Naive thymus-derived CD4-positive, alpha-beta T cell (primary cell): ENCODE data around the gene MALAT1. TPM values are rescaled to one million over a fixed set of nuclear protein-coding genes. Genes with fewer than 3 reads are reported as not detected.

Experiments
- ATAC-seq: fragments of 150-1000 bp; cut with Tn5 transposase; 2 replicates; pipeline ENCODE4 v1.10.0; 2021; ENCODE audit warnings: mild to moderate bottlenecking, moderate library complexity
- CTCF ChIA-PET: fragments of 350-600 bp; sonication (Branson Sonifier 250); formaldehyde crosslinking; loops from one replicate; lab custom pipeline; 2021; ENCODE audit warnings: antibody characterized with exemption; lab: Charles Lee
- POLR2A ChIA-PET: fragments of 350-600 bp; sonication (Branson Sonifier 250); formaldehyde crosslinking; loops from one replicate; lab custom pipeline; 2021; ENCODE audit warnings: antibody characterized with exemption, inconsistent platforms; lab: Charles Lee
- DNase-seq, 9 donors: peaks; one replicate each; pipeline versions ENCODE4 v3.0.0 to v3.0.0-alpha.2; 2020 to 2022; ENCODE audit warnings: mixed read lengths in 1 of 9
- H3K27ac ChIP-seq: one replicate; pipeline ENCODE4 v1.7.0; 2013; ENCODE audit warnings: mild to moderate bottlenecking, low read depth, low read length, moderate library complexity
- H3K27me3 ChIP-seq, 2 donors: one replicate each; pipeline ENCODE4 v1.7.0; 2013; ENCODE audit warnings: low read length in 2 of 2, mild to moderate bottlenecking in 2 of 2, moderate library complexity in 2 of 2; ENCODE audit not compliant: control insufficient read depth in 2 of 2, insufficient read depth in 2 of 2
- H3K36me3 ChIP-seq, 3 experiments: 1 replicate in 2 of 3; 2 replicates in 1 of 3; pipeline ENCODE4 v1.7.0; 2013; ENCODE audit warnings: low read length in 3 of 3, mild to moderate bottlenecking in 3 of 3, moderate library complexity in 1 of 3; ENCODE audit not compliant: insufficient read depth in 3 of 3, control insufficient read depth in 2 of 3
- H3K4me1 ChIP-seq, 2 donors: one replicate each; pipeline ENCODE4 v1.7.0; 2013; ENCODE audit warnings: low read length in 2 of 2, mild to moderate bottlenecking in 2 of 2, moderate library complexity in 1 of 2; ENCODE audit not compliant: control insufficient read depth in 2 of 2, insufficient read depth in 2 of 2
- H3K4me3 ChIP-seq: 2 replicates; pipeline ENCODE4 v1.7.0; 2013; ENCODE audit warnings: mild to moderate bottlenecking, low read length
- H3K9me3 ChIP-seq, 3 experiments: 1 replicate in 2 of 3; 2 replicates in 1 of 3; pipeline ENCODE4 v1.7.0; 2013; ENCODE audit warnings: low read length in 3 of 3; ENCODE audit not compliant: control insufficient read depth in 2 of 3
- H3K27ac Mint-ChIP-seq, 9 donors: one replicate each; pipeline ENCODE4 v1.8.0; 2020 to 2022; ENCODE audit warnings: mixed read lengths in 9 of 9, mild to moderate bottlenecking in 8 of 9, moderate library complexity in 5 of 9, inconsistent platforms in 2 of 9
- H3K27me3 Mint-ChIP-seq, 5 donors: one replicate each; pipeline ENCODE4 v1.8.0; 2021 to 2022; ENCODE audit warnings: mixed read lengths in 5 of 5, mild to moderate bottlenecking in 1 of 5
- H3K36me3 Mint-ChIP-seq, 5 donors: one replicate each; pipeline ENCODE4 v1.8.0; 2020 to 2022; ENCODE audit warnings: mixed read lengths in 5 of 5, mild to moderate bottlenecking in 3 of 5, inconsistent platforms in 1 of 5
- H3K4me1 Mint-ChIP-seq, 7 donors: one replicate each; pipeline ENCODE4 v1.8.0; 2020 to 2022; ENCODE audit warnings: mixed read lengths in 7 of 7, mild to moderate bottlenecking in 3 of 7, inconsistent platforms in 1 of 7
- H3K4me3 Mint-ChIP-seq, 10 donors: one replicate each; pipeline ENCODE4 v1.8.0; 2020 to 2022; ENCODE audit warnings: mild to moderate bottlenecking in 10 of 10, mixed read lengths in 10 of 10, moderate library complexity in 6 of 10, inconsistent platforms in 2 of 10
- H3K9me3 Mint-ChIP-seq, 11 donors: one replicate each; pipeline ENCODE4 v1.8.0; 2020 to 2022; ENCODE audit warnings: mixed read lengths in 11 of 11, mild to moderate bottlenecking in 4 of 11, inconsistent platforms in 1 of 11, moderate library complexity in 1 of 11
- intact Hi-C, 2 donors: fragments of 100-400 bp; cut with micrococcal nuclease; formaldehyde crosslinking; loops; one replicate each; pipeline ENCODE4 v1.15.1; 2023
- polyA plus RNA-seq, 2 donors: library from polyadenylated mRNA; unstranded; fragments of 300-500 nt; fragmentation: Illumina TruSeq; gene quantifications; one replicate each; pipeline ENCODE4 v1.2.3, GENCODE V29; 2021
- total RNA-seq, 6 experiments: library from RNA in 5 of 6; stranded (reverse) in 5 of 6; gene quantifications; 1 replicate in 5 of 6; 2 replicates in 1 of 6; pipeline ENCODE4 v1.2.3 and lab custom pipeline; 2021 to 2026

MALAT1 gene
- total and polyA plus RNA-seq, 7 experiments from 2014 or later: 734 to 32,234 (median 30,857) TPM

GRCh38 chr11:65524741-65525545, 26.1 kb downstream of the MALAT1 start, which contains the start of gene SCYL1:
TSS of gene SCYL1 (plus strand) at chr11:65525083. CDS start at chr11:65525154, 71 bp downstream.
- no peaks in the 10 kb centered on the region for H3K27me3 Mint-ChIP-seq
- Histone ChIP-seq H3K9me3 (no peaks in the 10 kb centered on the region), H3K27me3 (no peaks in the 10 kb centered on the region), H3K4me3 (peak within 1 kb of the TSS; percentile 79), H3K27ac (peak within 1 kb of the TSS; percentile 96), H3K36me3 (peaks cover 0 to 19% (median 0%) of the 10 kb centered on the region in 3 experiments), H3K4me1 (peaks cover 31 to 40% of the 10 kb centered on the region in 2 donors)
- CTCF ChIA-PET: interaction anchor here (1.0 to 1.3 kb wide), 3 partner anchors 13 to 26 kb away, joined by 3 to 5 read pairs (median 3); partner anchors contain the start of gene MALAT1
- DNase-seq (peak; percentile 58 to 86 (median 77)), ATAC-seq (peak; percentile 97)
- peaks cover 0 to 2% (median 0%) of the 10 kb centered on the region in 11 donors for H3K9me3 Mint-ChIP-seq
- intact Hi-C loops: loop anchor here (1.0 kb wide), 4 partner anchors 15 to 90 kb away; partner anchors contain the start of genes PCNX3 (in 2 of the 2) and ZNRD2 (in 1 of the 2)
- peaks cover 32 to 66% (median 54%) of the 10 kb centered on the region in 7 donors for H3K4me1 Mint-ChIP-seq
- H3K4me3 Mint-ChIP-seq: peak within 1 kb of the TSS; percentile 86 to 96 (median 90)
- POLR2A ChIA-PET: interaction anchor here (0.6 to 8.9 kb wide), 26 partner anchors 9 to 484 kb away, joined by 3 to 213 read pairs (median 4); partner anchors contain the start of genes FAM89B, MALAT1, MAP3K11 and NEAT1
- H3K27ac Mint-ChIP-seq: peak within 1 kb of the TSS; percentile 89 to 98 (median 95)
- peaks cover 0 to 13% (median 0%) of the 10 kb centered on the region in 5 donors for H3K36me3 Mint-ChIP-seq

DNA sequence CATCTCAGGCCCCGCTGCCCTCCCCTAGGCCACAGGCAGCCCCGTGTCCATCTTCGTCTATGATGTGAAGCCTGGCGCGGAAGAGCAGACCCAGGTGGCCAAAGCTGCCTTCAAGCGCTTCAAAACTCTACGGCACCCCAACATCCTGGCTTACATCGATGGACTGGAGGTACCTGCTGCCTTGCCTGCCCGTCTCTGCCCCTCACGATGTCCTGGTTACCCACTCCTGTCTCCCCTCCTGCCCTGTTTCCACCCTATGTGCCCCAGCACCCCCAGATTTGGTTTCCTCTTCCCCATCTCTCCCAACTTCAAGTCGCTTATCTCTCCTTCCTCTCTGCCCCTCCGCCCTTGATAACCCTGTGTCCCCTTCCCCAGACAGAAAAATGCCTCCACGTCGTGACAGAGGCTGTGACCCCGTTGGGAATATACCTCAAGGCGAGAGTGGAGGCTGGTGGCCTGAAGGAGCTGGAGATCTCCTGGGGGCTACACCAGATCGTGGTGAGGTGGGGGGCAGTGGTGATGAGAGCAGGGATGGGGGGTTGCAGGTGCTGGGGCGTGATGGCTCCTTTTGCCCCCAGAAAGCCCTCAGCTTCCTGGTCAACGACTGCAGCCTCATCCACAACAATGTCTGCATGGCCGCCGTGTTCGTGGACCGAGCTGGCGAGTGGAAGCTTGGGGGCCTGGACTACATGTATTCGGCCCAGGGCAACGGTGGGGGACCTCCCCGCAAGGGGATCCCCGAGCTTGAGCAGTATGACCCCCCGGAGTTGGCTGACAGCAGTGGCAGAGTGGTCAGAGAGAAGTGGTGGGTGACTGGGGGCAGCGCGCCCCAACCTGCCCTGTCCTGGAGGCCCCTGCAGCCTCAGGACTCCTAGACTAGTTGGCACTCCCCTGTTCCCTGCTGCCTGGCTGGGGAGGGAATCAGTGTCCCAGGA, 27.0 kb downstream of the MALAT1 start:
- ATAC-seq: no peak
- H3K27me3 ChIP-seq: no peaks in the 10 kb centered on the region
- peaks cover 0 to 27% (median 4%) of the 10 kb centered on the region in 3 experiments for H3K36me3 ChIP-seq
- intact Hi-C loops: loop anchor here (1.0 kb wide), 3 partner anchors 14 to 44 kb away; partner anchors contain the start of gene ZNRD2 (in 1 of the 2)
- Mint-ChIP-seq H3K27ac (peak overlapping the region in 8 of 9 donors; percentile 17 to 86 (median 78)), H3K4me1 (peaks cover 37 to 73% (median 59%) of the 10 kb centered on the region in 7 donors), H3K9me3 (peaks cover 0 to 2% (median 0%) of the 10 kb centered on the region in 11 donors), H3K27me3 (no peaks in the 10 kb centered on the region), H3K36me3 (peaks cover 0 to 15% (median 5%) of the 10 kb centered on the region in 5 donors), H3K4me3 (peak overlapping the region; percentile 81 to 96 (median 88))
- peak overlapping the region; percentile 79 for H3K4me3 ChIP-seq
- H3K4me1 ChIP-seq: peaks cover 31 to 46% of the 10 kb centered on the region in 2 donors
- peak in 1 of 9 donors; percentile 27 for DNase-seq
- ChIA-PET CTCF (interaction anchor here (0.8 to 1.5 kb wide), 5 partner anchors 14 to 51 kb away, joined by 3 read pairs; partner anchors contain the start of gene MALAT1), POLR2A (interaction anchor here (0.6 to 8.9 kb wide), 24 partner anchors 8 to 483 kb away, joined by 3 to 213 read pairs (median 4); partner anchors contain the start of genes FAM89B, MALAT1, MAP3K11 and NEAT1)
- H3K9me3 ChIP-seq: no peaks in the 10 kb centered on the region
- H3K27ac ChIP-seq: peak overlapping the region; percentile 96

DNA sequence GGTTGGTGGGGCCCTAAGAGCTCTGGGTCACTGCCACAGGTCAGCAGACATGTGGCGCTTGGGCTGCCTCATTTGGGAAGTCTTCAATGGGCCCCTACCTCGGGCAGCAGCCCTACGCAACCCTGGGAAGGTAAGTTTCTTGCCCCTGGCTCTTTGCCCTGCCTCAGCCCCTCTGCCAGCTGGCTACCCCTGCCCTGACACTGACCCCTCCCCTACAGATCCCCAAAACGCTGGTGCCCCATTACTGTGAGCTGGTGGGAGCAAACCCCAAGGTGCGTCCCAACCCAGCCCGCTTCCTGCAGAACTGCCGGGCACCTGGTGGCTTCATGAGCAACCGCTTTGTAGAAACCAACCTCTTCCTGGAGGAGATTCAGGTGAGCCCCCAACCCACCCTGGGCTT, 27.9 kb downstream of the MALAT1 start:
- intact Hi-C loops: no loop called here
- peaks cover 0 to 36% (median 14%) of the 10 kb centered on the region in 3 experiments for H3K36me3 ChIP-seq
- H3K4me3 ChIP-seq: no peak overlapping the region
- H3K9me3 Mint-ChIP-seq: peaks cover 0 to 2% (median 0%) of the 10 kb centered on the region in 11 donors
- ATAC-seq: no peak
- ChIA-PET CTCF (interaction anchor here (0.7 to 1.5 kb wide), 3 partner anchors 13 to 160 kb away, joined by 3 to 6 read pairs (median 4); no protein-coding TSS in a partner anchor), POLR2A (interaction anchor here (0.6 to 8.9 kb wide), 8 partner anchors 9 to 772 kb away, joined by 3 to 213 read pairs (median 6); partner anchors contain the start of genes FAM89B, MALAT1 and ZNRD2)
- H3K4me1 Mint-ChIP-seq: peaks cover 34 to 72% (median 56%) of the 10 kb centered on the region in 7 donors
- no peak overlapping the region for H3K27ac ChIP-seq
- peaks cover 31 to 43% of the 10 kb centered on the region in 2 donors for H3K4me1 ChIP-seq
- H3K27me3 Mint-ChIP-seq: no peaks in the 10 kb centered on the region
- peaks cover 0 to 17% (median 5%) of the 10 kb centered on the region in 5 donors for H3K36me3 Mint-ChIP-seq
- no peak for DNase-seq
- peak overlapping the region in 9 of 10 donors; percentile 32 to 90 (median 61) for H3K4me3 Mint-ChIP-seq
- H3K27me3 ChIP-seq: no peaks in the 10 kb centered on the region
- H3K9me3 ChIP-seq: no peaks in the 10 kb centered on the region
- H3K27ac Mint-ChIP-seq: peak overlapping the region in 6 of 9 donors; percentile 4 to 71 (median 45)

DNA sequence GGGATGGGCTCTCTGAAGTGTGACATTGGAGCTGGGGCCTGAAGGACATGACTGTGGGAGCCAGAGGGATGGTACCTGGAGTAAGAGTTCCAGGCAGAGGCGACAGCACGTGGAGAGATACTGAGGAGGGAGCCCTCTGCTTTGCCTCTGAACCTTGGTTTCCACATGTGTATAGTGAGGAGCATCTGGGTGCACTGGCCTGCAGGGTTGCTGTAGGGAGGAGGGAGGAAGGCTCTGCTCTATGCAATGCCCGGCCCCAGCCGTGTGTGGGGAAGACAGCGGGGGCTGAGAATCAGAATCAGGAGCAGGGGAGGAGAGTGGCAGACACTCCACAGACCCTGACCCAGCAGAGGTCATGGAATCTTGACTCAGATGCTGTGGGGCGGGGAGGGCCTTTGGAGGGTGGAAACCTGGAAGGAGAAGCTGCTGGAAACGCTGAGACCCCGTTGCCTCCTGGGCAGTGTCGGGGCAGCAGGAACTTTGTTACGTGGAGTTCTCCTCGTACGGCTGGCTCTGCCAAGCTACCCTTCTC, 30.0 kb downstream of the MALAT1 start:
- intact Hi-C loops: no loop called here
- Histone ChIP-seq H3K4me3 (no peak overlapping the region), H3K4me1 (peaks cover 22 to 32% of the 10 kb centered on the region in 2 donors), H3K27ac (peak overlapping the region; percentile 57), H3K9me3 (no peaks in the 10 kb centered on the region), H3K36me3 (peaks cover 0 to 55% (median 15%) of the 10 kb centered on the region in 3 experiments), H3K27me3 (no peaks in the 10 kb centered on the region)
- POLR2A ChIA-PET: interaction anchor here (1.7 to 8.9 kb wide), 5 partner anchors 12 to 141 kb away, joined by 5 to 213 read pairs (median 9); partner anchors contain the start of genes FAM89B, MALAT1, MAP3K11 and PCNX3
- no peak for DNase-seq
- ATAC-seq: no peak
- Mint-ChIP-seq H3K9me3 (no peaks in the 10 kb centered on the region), H3K36me3 (peaks cover 0 to 17% (median 5%) of the 10 kb centered on the region in 5 donors), H3K27ac (peak overlapping the region in 7 of 9 donors; percentile 47 to 90 (median 77)), H3K27me3 (no peaks in the 10 kb centered on the region), H3K4me1 (peaks cover 16 to 51% (median 37%) of the 10 kb centered on the region in 7 donors), H3K4me3 (peak overlapping the region in 2 of 10 donors; percentile 11 to 61)
- CTCF ChIA-PET: interaction anchor here (2.3 kb wide), 1 partner anchor 11 kb away, joined by 5 read pairs; no protein-coding TSS in a partner anchor

- Histone ChIP-seq H3K27ac (peak overlapping the region; percentile 57), H3K4me1 (peaks cover 16 to 24% of the 10 kb centered on the region in 2 donors), H3K9me3 (no peaks in the 10 kb centered on the region), H3K4me3 (no peak overlapping the region), H3K36me3 (peaks cover 0 to 55% (median 15%) of the 10 kb centered on the region in 3 experiments), H3K27me3 (no peaks in the 10 kb centered on the region)
- no peak for ATAC-seq
- no peaks in the 10 kb centered on the region for H3K27me3 Mint-ChIP-seq
- no peaks in the 10 kb centered on the region for H3K9me3 Mint-ChIP-seq
- H3K4me3 Mint-ChIP-seq: peak overlapping the region in 4 of 10 donors; percentile 21 to 79 (median 35)
- ChIA-PET CTCF (interaction anchor here (1.0 to 2.3 kb wide), 2 partner anchors 11 to 19 kb away, joined by 4 to 5 read pairs; no protein-coding TSS in a partner anchor), POLR2A (interaction anchor here (0.6 to 8.9 kb wide), 8 partner anchors 11 to 641 kb away, joined by 3 to 213 read pairs (median 6); partner anchors contain the start of genes EHBP1L1, MALAT1, MAP3K11 and PCNX3)
- H3K4me1 Mint-ChIP-seq: peaks cover 12 to 44% (median 30%) of the 10 kb centered on the region in 7 donors
- H3K27ac Mint-ChIP-seq: peak overlapping the region; percentile 55 to 92 (median 78)
- intact Hi-C loops: no loop called here
- H3K36me3 Mint-ChIP-seq: peaks cover 0 to 21% (median 8%) of the 10 kb centered on the region in 5 donors
- no peak for DNase-seq
Measured at GRCh38 chr11:65529475-65530156, 30.8 kb downstream of the MALAT1 start.
